Thyroid gland (tissue), 4 donors: ENCODE measurements around the gene RRAD.

Experiments used
- CTCF ChIP-seq, 6 experiments: fragments of 200-600 bp in 3 of 6; fragments of 450-650 bp in 3 of 6; sonication (generic) in 3 of 6; IDR thresholded peaks; one replicate each; pipeline ENCODE4 v1.5.1; 2016 to 2019; ENCODE audit warnings: antibody characterized with exemption in 6 of 6, mild to moderate bottlenecking in 2 of 6, inconsistent platforms in 1 of 6, moderate library complexity in 1 of 6
- POLR2A ChIP-seq, 2 donors: fragments of 450-650 bp; IDR thresholded peaks; one replicate each; pipeline ENCODE4 v1.6.1; 2017; ENCODE audit warnings: antibody characterized with exemption in 2 of 2, mild to moderate bottlenecking in 2 of 2, moderate library complexity in 1 of 2

GRCh38 chr16:66898933-66899309, 26.4 kb downstream of the RRAD start:
- TF ChIP-seq CTCF (IDR thresholded peaks at IDR 0.05) (no peak), POLR2A (IDR thresholded peaks at IDR 0.05) (no peak)
